Neural cell (in vitro differentiated cells): ENCODE data around the gene TFPI. TPM values are rescaled to one million over a fixed set of nuclear protein-coding genes. Genes with fewer than 3 reads are reported as not detected.

Source experiments
- H2AFZ ChIP-seq: fragments of 200-600, 300-800 bp; sonication (generic), shearing (Covaris generic); 2 replicates; pipeline ENCODE4 v1.6.0; 2014; ENCODE audit warnings: low read depth, mild to moderate bottlenecking, antibody characterized with exemption, low read length, moderate library complexity
- H3F3A ChIP-seq: fragments of 200-600 bp; shearing (Covaris generic); 2 replicates; pipeline ENCODE4 v1.6.1; 2016; ENCODE audit warnings: mild to moderate bottlenecking, moderate library complexity, mixed read lengths, antibody characterized with exemption, low read length; ENCODE audit not compliant: insufficient read depth, poor library complexity, severe bottlenecking
- H3K27ac ChIP-seq: fragments of 200-600, 300-800 bp; sonication (generic), shearing (Covaris generic); 2 replicates; pipeline ENCODE4 v1.5.1; 2014; ENCODE audit warnings: mild to moderate bottlenecking, low read length, moderate library complexity
- H3K27me3 ChIP-seq: fragments of 300-800, 200-600 bp; sonication (generic), shearing (Covaris generic); 2 replicates; pipeline ENCODE4 v1.6.0; 2014; ENCODE audit warnings: mild to moderate bottlenecking, low read depth, low read length, moderate library complexity; ENCODE audit not compliant: insufficient read depth
- H3K36me3 ChIP-seq: fragments of 300-800, 200-600 bp; sonication (generic), shearing (Covaris generic); 2 replicates; pipeline ENCODE4 v1.5.1; 2014; ENCODE audit warnings: mild to moderate bottlenecking, antibody characterized with exemption, low read length, moderate library complexity; ENCODE audit not compliant: insufficient read depth
- H3K4me2 ChIP-seq: fragments of 300-800, 200-600 bp; sonication (generic), shearing (Covaris generic); 2 replicates; pipeline ENCODE4 v1.6.0; 2014; ENCODE audit warnings: mild to moderate bottlenecking, low read length
- H3K4me3 ChIP-seq: fragments of 300-800, 200-600 bp; sonication (generic), shearing (Covaris generic); 2 replicates; pipeline ENCODE4 v1.5.1; 2014; ENCODE audit warnings: mild to moderate bottlenecking, low read length, moderate library complexity
- H3K79me2 ChIP-seq: fragments of 200-600 bp; shearing (Covaris generic); replicated peaks from 2 replicates; pipeline ENCODE4 v1.6.0; 2014; ENCODE audit warnings: mild to moderate bottlenecking, low read length, moderate library complexity; ENCODE audit not compliant: insufficient read depth
- H3K9ac ChIP-seq: fragments of 300-800, 200-600 bp; sonication (generic), shearing (Covaris generic); 2 replicates; pipeline ENCODE4 v1.6.1; 2016; ENCODE audit warnings: mild to moderate bottlenecking, low read length, mixed read lengths
- H3K9me2 ChIP-seq: fragments of 200-600 bp; shearing (Covaris generic); 2 replicates; pipeline ENCODE4 v1.6.1; 2016; ENCODE audit warnings: mild to moderate bottlenecking, low read length, mixed read lengths; ENCODE audit not compliant: insufficient read depth
- H3K9me3 ChIP-seq: fragments of 200-600, 300-800 bp; sonication (generic), shearing (Covaris generic); 2 replicates; pipeline ENCODE4 v1.6.1; 2016; ENCODE audit warnings: mild to moderate bottlenecking, mixed run types, low read length, moderate library complexity, mixed read lengths
- H4K20me1 ChIP-seq: fragments of 200-600 bp; shearing (Covaris generic); 2 replicates; pipeline ENCODE4 v1.6.1; 2016; ENCODE audit warnings: mild to moderate bottlenecking, mixed run types; ENCODE audit not compliant: insufficient read depth
- CTCF ChIP-seq: fragments of 450-650 bp; IDR thresholded peaks from 2 replicates; pipeline ENCODE4 v1.5.1; 2014; ENCODE audit warnings: antibody characterized with exemption, mild to moderate bottlenecking, moderate library complexity; ENCODE audit not compliant: poor library complexity, severe bottlenecking
- EP300 ChIP-seq: fragments of 450-650 bp; conservative IDR thresholded peaks from 2 replicates; pipeline ENCODE4 v1.6.1; 2014; ENCODE audit warnings: antibody characterized with exemption, mild to moderate bottlenecking, moderate library complexity; ENCODE audit not compliant: poor library complexity, severe bottlenecking
- EZH2 ChIP-seq: fragments of 200-600, 300-800 bp; shearing (Covaris generic), sonication (generic); IDR thresholded peaks from 2 replicates; pipeline ENCODE4 v1.6.1; 2014; ENCODE audit warnings: antibody characterized with exemption, low read length, borderline replicate concordance, mild to moderate bottlenecking; ENCODE audit not compliant: insufficient read depth, poor library complexity, severe bottlenecking
- MXI1 ChIP-seq: fragments of 450-650 bp; conservative IDR thresholded peaks from 2 replicates; pipeline ENCODE4 v1.6.1; 2014; ENCODE audit warnings: antibody characterized with exemption, mild to moderate bottlenecking; ENCODE audit not compliant: poor library complexity, severe bottlenecking
- POLR2AphosphoS5 ChIP-seq: IDR thresholded peaks from 2 replicates; pipeline ENCODE4 v1.6.1; 2012
- RAD21 ChIP-seq: fragments of 450-650 bp; conservative IDR thresholded peaks from 2 replicates; pipeline ENCODE4 v1.6.1; 2014; ENCODE audit warnings: antibody characterized with exemption, mild to moderate bottlenecking, moderate library complexity
- REST ChIP-seq: IDR thresholded peaks from 2 replicates; pipeline ENCODE4 v1.6.1; 2012; ENCODE audit warnings: borderline replicate concordance
- SMC3 ChIP-seq: fragments of 450-650 bp; conservative IDR thresholded peaks from 2 replicates; pipeline ENCODE4 v1.6.1; 2014; ENCODE audit warnings: antibody characterized with exemption, mild to moderate bottlenecking, moderate library complexity; ENCODE audit not compliant: poor library complexity
- TAF1 ChIP-seq: IDR thresholded peaks from 2 replicates; pipeline ENCODE4 v1.6.1; 2012; ENCODE audit warnings: low read depth
- polyA plus RNA-seq: library from polyadenylated mRNA; depleted of rRNA; stranded (reverse); fragments of >200 nt; gene quantifications from 2 replicates; pipeline ENCODE4 v1.2.3, GENCODE V29; 2014

TFPI gene
- polyA plus RNA-seq, 1 donor from 2014 or later: 0.51 TPM

- Histone ChIP-seq H3K9me3 (no peaks in the 10 kb centered on the region), H3K27me3 (no peaks in the 10 kb centered on the region), H3K79me2 (no peaks in the 10 kb centered on the region), H4K20me1 (no peaks in the 10 kb centered on the region), H3K4me2 (no peak overlapping the region), H3K9me2 (no peaks in the 10 kb centered on the region), H2AFZ (no peak overlapping the region), H3K27ac (no peak overlapping the region), H3K36me3 (no peaks in the 10 kb centered on the region), H3K4me3 (no peak overlapping the region), H3K9ac (no peak overlapping the region), H3F3A (no peaks in the 10 kb centered on the region)
- TF ChIP-seq MXI1 (no peak), CTCF (no peak)
Observed at GRCh38 chr2:187435756-187436155, 118.5 kb downstream of the TFPI start.

GRCh38 chr2:187435078-187435477, 119.2 kb downstream of the TFPI start:
- Histone ChIP-seq H3F3A (no peaks in the 10 kb centered on the region), H3K4me3 (no peak overlapping the region), H3K27me3 (no peaks in the 10 kb centered on the region), H3K9me3 (no peaks in the 10 kb centered on the region), H3K36me3 (no peaks in the 10 kb centered on the region), H4K20me1 (no peaks in the 10 kb centered on the region), H2AFZ (no peak overlapping the region), H3K4me2 (no peak overlapping the region), H3K79me2 (no peaks in the 10 kb centered on the region), H3K9me2 (no peaks in the 10 kb centered on the region), H3K9ac (no peak overlapping the region), H3K27ac (no peak overlapping the region)
- TF ChIP-seq CTCF (no peak), TAF1 (no peak), EP300 (no peak), SMC3 (no peak), RAD21 (no peak), MXI1 (no peak), POLR2AphosphoS5 (no peak), REST (no peak), EZH2 (no peak)
